GM23338 (cell line): Measurements from ENCODE around the gene CENPN.

ENCODE experiments used
- CREB1 ChIP-seq: fragments of 250-450 bp; sonication (Bioruptor Pico); IDR thresholded peaks from 2 replicates; pipeline ENCODE4 v1.5.0; 2020; ENCODE audit warnings: low read depth, mild to moderate bottlenecking, moderate library complexity
- CTCF ChIP-seq, 2 experiments: fragments of 200-600 bp in 1 of 2; sonication (generic) in 1 of 2; conservative IDR thresholded peaks; 2 replicates each; pipeline versions ENCODE4 v1.5.1 to v1.6.1; 2016 to 2017; ENCODE audit warnings: antibody characterized with exemption in 2 of 2, low read depth in 2 of 2, mild to moderate bottlenecking in 2 of 2, moderate library complexity in 1 of 2
- ETS1 ChIP-seq: IDR thresholded peaks from 2 replicates; pipeline ENCODE4 v1.6.1; 2016; ENCODE audit warnings: antibody characterized with exemption
- EZH2 ChIP-seq: fragments of 200-600 bp; sonication (generic); IDR thresholded peaks from one replicate; pipeline ENCODE4 v1.8.0; 2017; ENCODE audit warnings: antibody characterized with exemption, mild to moderate bottlenecking, low read depth; ENCODE audit not compliant: unreplicated experiment
- EZH2phosphoT487 ChIP-seq: fragments of 200-600 bp; sonication (generic); IDR thresholded peaks from one replicate; pipeline ENCODE4 v1.8.1; 2018; ENCODE audit warnings: antibody characterized with exemption; ENCODE audit not compliant: unreplicated experiment
- JUNB ChIP-seq: IDR thresholded peaks from one replicate; pipeline ENCODE4 v1.6.1; 2016; ENCODE audit warnings: antibody characterized with exemption; ENCODE audit not compliant: unreplicated experiment
- NANOG ChIP-seq: IDR thresholded peaks from 2 replicates; pipeline ENCODE4 v1.6.1; 2016; ENCODE audit warnings: antibody characterized with exemption, borderline replicate concordance
- POLR2AphosphoS5 ChIP-seq: IDR thresholded peaks from 2 replicates; pipeline ENCODE4 v1.6.1; 2016; ENCODE audit warnings: antibody characterized with exemption, low read depth
- REST ChIP-seq: IDR thresholded peaks from one replicate; pipeline ENCODE4 v1.6.1; 2018; ENCODE audit warnings: antibody characterized with exemption; ENCODE audit not compliant: unreplicated experiment
- STAT1 ChIP-seq: IDR thresholded peaks from one replicate; pipeline ENCODE4 v1.6.1; 2016; ENCODE audit warnings: antibody characterized with exemption; ENCODE audit not compliant: unreplicated experiment
- ZNF114 ChIP-seq: fragments of 250-450 bp; sonication (Bioruptor Pico); IDR thresholded peaks from 2 replicates; pipeline ENCODE4 v1.5.0; 2020; ENCODE audit warnings: mild to moderate bottlenecking, moderate library complexity
- ZNF331 ChIP-seq: fragments of 250-450 bp; sonication (Bioruptor Pico); IDR thresholded peaks from 2 replicates; pipeline ENCODE4 v1.5.0; 2020; ENCODE audit warnings: low read depth, mild to moderate bottlenecking, moderate library complexity
- ZNF462 ChIP-seq: fragments of 250-450 bp; sonication (Bioruptor Pico); IDR thresholded peaks from 2 replicates; pipeline ENCODE4 v1.5.0; 2020; ENCODE audit warnings: mild to moderate bottlenecking, moderate library complexity

DNA sequence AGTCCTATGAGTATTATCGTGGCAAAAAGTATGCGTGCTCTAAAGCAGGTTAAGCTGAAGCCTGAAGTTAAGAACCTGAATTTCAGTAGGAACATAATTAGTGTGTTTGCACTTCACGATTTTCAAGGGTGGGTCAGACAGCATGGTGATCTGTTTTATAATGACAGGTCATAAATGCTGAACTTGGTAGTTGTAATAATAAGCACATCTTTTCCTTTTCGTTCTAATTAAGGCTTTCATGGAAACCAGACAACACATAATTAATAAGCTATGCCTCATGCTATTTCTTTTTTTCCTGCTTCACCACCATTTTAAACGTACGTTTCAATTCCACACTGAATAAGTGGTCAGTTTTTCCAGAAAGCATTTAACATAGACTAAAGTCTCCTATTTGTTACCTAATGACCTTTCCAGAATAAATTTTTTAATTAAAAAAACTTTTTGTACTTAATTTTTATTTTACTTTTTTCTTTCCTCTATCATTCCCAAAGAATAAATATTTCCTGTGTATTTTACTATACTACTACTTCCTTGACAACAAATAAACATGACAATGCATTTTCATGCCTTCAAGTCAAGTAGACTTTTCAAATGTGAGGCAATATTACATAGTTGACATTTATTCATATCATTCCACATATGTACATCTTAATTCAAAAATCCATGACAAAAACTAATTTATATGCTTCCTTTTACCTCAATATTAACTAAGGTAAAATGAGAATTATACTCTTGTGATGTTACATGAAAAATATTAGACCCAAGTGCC lies 22.7 kb upstream of the CENPN start:
- TF ChIP-seq CTCF (conservative IDR thresholded peaks at IDR 0.05; ENCODE audit: low read depth in 2 of 2) (no peak), POLR2AphosphoS5 (no peak), NANOG (no peak), CREB1 (no peak), ZNF331 (CRISPR knock-in tag) (no peak), EZH2phosphoT487 (no peak), EZH2 (no peak), ZNF114 (CRISPR knock-in tag) (no peak), REST (no peak), JUNB (no peak), STAT1 (no peak), ETS1 (no peak), ZNF462 (CRISPR knock-in tag) (no peak)
